Activated T-cell treated with anti-CD3 and anti-CD28 coated beads for 1 hour (primary cell): ENCODE results near the gene M1AP.

Experiments
- DNase-seq: peaks from one replicate; pipeline ENCODE4 v3.0.0-alpha.2; 2020; ENCODE audit warnings: low read depth

The M1AP gene

DNA sequence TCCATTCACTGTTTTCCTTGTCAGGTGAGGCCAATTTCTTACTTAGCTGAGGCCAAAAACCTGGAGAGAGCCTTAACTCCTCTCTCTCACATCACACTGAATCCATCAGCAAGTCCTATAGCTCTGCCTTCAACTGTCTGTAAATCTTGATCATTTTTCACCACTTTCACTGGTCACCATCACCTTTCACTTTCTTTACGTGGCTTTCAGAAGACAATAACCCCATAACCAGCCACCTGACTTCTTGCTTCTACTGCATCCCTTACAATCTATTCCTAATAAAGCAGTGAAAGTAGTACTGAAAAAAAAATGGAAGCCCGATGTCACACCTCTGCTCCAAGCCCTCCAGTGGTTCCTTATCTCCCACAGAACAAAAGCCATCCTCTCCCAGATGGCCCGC is 102.1 kb downstream of the M1AP start:
- no peak for DNase-seq

- DNase-seq, result no peak
Observed at GRCh38 chr2:74544634-74545033, 103.5 kb downstream of the M1AP start.

DNA sequence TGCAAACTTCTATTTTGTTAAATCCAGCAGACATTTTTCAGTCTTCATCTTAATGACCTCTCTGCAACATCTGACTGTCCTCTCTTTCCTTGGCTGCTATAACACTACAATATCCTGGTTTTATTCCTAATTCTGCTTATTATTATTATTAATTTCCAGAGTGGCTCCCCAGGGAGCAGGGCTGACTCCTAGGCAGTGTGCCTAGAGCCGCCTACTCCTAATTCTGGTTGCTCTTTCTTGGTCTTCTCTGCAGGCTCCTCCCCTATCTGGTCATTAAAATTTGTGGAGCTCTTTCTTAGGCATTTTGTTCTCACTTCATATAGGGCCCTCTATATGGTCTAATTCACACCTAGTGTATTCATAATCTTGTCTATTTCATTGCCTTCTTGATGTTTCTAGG is 105.2 kb downstream of the M1AP start:
- DNase-seq, result no peak

DNA sequence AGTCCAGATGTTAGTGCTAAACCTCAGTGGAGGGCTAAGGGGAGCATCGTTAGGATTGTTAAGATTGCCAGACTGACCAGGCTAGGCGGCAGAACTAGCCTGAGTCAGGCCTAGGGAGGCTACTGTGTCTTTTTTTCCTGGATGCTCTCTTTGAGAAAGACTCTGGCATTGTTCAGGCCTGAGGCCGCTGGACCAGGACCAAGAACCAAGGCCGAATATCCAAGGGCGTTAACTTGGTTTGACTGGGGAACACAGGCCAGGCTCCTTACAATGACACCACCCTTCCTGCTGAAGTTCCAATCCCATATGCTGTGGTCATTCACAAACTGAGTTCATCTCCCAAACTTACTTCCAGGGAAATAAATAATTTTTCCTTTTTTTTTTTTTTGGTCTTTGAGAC is 107.8 kb downstream of the M1AP start:
- DNase-seq, result no peak

DNA sequence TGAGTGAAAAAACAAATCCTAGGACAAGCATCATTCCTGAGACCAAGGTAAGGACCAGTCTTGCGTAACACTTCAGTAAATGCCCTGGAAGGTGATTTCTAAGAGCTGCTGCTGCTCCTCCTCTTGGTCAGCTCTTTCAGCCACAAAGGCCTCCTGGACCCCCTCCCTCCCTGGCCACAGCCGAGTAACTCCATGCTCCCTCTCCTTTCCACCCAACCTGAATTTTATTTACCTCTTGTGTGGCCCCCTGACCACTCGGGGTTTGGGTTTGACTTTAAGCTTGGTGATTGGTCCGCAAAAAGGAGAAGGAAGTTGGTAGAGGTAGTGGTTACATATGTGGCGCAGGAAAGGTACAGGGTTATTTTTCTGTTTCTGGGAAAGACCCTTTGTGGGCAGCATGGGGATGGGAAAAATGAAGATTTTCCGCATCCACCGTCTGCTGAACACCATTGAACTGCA is 109.2 kb downstream of the M1AP start:
- DNase-seq, result no peak

DNA sequence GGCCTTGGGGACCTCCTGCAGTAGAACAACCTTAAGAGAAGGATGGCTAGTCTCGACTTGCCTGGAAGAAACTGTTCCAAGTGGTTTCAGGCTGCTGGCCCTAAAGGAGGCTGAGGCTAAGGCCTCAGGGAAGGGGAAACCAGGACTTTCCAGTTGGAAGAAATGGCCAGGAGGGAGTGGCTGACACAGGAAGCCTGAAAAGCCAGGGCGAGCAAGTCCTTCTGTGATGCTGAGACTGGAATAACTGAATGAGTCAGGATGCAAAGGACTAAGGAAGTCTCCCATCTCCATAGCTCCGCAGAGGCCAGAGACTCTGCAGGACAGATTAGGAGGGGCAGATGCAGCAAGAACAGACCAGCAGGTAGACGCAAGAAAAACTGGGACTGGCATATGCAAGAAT is 111.0 kb downstream of the M1AP start:
- no peak for DNase-seq

GRCh38 chr2:74536166-74536950 is 111.8 kb downstream of the M1AP start:
- DNase-seq, result no peak

DNA sequence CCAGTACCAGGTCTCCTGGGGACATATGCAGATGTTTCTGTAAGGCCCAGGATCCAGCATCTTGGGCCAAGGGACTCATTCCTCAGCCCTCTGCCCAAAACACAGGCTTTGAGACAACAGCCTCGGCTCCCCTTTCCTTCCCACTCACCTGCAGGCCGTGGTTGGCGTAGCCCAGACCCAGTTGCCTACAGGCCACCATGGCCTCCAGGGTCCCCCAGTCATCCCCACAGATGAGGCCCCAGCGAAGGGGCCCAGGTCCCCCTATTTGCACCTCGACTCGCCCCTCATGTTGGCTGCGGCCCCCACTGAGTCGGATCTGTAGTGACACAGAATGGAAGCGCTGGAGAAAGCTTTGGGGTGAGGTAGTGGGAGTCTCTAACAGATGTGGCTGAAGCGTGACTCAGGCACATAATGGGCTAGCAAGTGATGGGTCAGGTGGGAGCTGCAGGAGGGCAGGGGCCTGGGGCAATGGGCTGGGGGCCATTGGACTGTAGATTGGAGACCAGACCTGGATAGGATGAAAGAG is 112.6 kb downstream of the M1AP start:
- DNase-seq, result no peak

- DNase-seq, result no peak
Observed at GRCh38 chr2:74534411-74534810, 113.7 kb downstream of the M1AP start.

GRCh38 chr2:74533464-74533863 is 114.7 kb downstream of the M1AP start:
- DNase-seq, result no peak

DNA sequence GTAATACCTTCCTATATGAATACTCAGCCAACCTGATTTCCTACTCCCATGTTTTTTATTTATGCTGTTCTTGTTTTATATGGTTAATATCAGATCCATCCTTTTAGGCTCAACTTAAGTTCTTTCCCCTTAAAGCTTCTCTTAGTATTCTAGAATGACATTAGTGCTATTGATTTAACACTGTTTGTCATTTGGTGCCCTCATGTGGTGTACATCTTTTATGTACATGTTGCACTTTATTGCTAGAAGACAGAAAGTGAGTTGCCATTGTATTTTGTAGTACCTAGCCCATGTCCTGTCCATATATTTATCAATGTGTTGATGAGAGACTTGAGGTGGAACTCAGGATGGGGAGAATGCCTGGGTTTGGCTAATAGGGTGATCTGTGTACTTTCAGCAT is 115.9 kb downstream of the M1AP start:
- no peak for DNase-seq

DNA sequence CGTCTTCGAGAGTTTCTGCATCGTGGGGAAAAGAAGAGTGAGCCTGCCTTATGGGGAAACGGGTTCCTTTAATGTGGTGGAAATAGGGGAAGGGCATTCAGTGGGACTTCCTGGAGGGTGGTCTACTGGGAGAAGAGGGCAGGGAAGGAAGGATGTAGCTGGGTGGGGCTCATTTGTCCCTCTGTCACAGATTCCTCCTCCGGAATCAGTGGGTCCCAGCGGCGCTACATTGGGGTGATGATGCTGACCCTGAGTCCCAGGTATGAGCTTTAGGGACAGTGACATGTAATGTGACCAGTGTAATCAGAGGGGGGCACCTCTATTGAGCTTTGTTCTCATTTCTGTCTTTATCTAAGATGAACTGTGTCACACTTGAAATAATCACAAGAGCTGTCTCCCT is 116.5 kb downstream of the M1AP start:
- DNase-seq, result no peak

DNA sequence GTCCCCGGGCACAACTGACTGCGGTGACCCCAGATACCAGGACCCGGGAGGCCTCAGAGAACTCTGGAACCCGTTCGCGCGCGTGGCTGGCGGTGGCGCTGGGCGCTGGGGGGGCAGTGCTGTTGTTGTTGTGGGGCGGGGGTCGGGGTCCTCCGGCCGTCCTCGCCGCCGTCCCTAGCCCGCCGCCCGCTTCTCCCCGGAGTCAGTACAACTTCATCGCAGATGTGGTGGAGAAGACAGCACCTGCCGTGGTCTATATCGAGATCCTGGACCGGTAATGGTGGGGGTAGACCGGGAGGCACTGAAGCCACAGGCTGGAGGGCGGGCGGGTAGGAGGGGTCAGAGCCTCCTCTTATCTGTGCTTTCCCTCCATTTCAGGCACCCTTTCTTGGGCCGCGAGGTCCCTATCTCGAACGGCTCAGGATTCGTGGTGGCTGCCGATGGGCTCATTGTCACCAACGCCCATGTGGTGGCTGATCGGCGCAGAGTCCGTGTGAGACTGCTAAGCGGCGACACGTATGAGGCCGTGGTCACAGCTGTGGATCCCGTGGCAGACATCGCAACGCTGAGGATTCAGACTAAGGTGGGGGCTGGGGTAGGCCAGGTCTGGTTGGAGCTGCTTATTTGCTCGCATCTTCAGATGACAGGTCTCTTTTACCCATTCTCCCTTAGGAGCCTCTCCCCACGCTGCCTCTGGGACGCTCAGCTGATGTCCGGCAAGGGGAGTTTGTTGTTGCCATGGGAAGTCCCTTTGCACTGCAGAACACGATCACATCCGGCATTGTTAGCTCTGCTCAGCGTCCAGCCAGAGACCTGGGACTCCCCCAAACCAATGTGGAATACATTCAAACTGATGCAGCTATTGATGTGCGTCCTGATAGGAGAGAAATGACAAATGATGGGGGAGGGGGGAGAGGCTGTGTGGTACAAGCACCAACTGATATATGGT is 117.6 kb downstream of the M1AP start:
- DNase-seq, result peak; percentile 30

DNA sequence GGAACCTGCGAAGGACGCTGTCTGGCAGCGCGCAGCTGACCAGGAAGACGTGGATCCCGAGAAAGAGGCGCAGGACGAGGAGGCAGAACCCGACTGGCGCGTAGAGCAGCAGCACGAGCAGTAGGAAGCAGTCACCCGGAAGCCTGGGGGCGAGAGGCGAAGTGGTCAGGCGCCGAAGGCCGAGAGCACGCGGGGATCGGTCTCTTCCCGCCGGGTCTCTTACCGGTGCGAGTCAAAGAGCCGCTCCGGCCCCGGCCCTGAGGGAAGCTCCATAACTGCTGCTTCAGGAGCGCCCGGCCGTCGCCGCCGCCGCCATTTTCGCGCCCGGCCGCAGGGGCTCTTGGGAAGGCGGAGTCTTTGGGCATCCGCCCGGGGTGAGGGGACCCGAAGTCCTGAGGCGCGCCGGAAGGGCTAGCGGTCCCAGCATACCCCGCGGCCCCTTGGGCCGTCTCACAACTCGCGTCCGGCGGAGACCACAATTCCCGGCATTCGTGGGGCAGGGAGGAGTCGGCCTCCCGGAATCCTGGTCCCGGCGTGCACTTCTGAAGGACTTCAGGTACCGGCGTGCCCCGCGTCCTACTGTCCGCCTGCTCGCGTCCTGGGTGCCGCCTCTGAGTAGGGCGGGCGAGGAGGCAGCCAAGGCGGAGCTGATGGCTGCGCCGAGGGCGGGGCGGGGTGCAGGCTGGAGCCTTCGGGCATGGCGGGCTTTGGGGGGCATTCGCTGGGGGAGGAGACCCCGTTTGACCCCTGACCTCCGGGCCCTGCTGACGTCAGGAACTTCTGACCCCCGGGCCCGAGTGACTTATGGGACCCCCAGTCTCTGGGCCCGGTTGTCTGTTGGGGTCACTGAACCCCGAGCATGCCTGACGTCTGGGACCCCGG is 118.5 kb downstream of the M1AP start, which contains the start of the genes AUP1 and HTRA2:
AUP1 (minus strand) TSS at position 350 of the 882 bp plus-strand sequence; CDS start at position 273, 77 bp downstream.
HTRA2 (plus strand) TSS at position 577 of the 882 bp plus-strand sequence; CDS start at position 651, 74 bp downstream.
- peak; percentile 76 for DNase-seq

GRCh38 chr2:74528600-74529356 is 119.4 kb downstream of the M1AP start:
- no peak for DNase-seq

DNA sequence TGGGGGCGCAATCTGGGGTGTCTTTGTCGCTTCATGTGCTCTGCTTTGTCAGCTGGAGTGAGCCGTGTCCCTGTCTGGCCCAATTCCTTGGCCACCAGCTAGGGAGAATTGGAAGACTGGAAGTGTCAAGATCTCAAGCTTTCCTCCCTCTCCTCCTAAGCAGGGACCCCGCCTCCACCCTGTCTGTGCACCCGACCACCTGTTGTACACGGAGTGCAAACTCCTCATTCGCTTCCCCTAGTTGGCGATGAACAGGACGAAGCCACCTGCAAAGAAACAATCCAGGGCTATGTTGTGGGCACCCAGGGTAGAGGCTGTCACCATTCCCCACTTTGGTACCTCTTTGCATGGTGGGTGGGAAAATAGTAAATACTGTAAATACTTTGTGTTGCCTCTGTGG is 120.4 kb downstream of the M1AP start:
- no peak for DNase-seq

DNA sequence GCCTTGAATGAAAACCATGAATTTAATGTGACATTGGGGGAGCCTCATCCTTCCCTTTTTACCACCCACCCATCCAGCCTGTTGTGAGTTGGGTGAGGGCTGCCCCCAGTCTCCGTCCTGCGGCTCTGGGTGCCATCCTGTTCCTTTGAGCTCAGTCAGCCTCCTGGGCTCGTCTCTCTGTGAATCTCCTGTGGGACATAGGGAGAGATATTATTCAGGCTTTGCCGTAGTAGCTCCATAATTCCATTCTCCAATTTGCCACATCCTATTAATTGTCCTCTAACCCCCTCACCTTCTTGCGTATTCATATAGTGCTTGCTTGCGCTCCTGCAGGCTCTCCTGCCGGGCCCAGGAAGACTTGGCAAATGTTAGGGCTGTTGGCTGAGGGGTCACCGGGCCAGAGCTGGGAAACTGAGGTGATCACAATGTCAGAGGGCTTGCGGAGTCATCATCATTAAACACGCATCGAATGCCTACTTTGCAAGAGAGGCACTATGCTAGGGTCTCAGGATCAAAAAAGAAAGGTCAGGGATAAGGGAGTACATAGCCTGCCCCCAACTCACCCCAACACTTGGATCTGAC is 121.4 kb downstream of the M1AP start:
- no peak for DNase-seq

DNA sequence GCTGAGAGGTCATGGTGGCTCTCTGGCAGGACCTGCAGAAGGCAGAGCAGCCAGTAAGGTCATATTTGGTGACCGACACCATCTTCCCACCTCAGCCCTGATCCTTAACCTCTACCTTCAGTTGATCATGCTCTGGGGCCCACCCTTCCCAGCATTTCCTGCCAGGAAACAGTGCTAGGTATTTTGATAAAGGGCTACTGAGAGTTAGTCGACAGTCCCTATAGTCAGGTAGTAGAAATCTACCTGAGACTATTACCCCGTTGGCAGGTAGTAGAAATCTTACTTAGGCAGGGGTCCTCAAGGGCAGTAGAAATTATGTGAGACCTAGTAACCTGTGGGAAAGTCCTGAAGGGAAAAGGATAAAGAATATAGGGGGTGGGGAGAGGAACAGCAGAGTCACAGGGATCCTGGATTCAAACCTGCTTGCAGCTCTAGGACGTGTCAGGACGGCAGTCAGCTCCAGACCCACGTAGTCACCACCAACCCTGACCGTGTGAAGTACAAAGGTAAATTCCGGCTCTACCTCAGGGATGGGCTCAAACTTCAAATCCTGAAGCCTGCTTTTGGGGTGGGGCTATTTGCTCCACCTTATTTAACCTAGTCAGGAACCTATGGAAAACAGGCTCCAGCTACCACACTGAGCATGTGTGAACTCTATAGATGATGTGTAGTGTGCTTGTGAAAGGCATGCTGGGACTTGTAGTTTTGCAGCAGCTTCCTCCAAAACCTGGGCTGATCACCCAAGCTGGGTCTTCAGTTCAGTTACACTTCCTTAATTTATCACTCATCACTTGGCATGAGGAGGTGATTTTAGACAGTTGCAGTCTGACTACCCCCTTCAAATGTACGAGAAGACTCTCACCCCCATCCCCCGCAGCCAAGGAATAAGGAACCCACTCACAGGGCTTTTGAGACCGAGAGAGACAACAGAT is 122.1 kb downstream of the M1AP start, which contains the start of gene DQX1:
DQX1 (minus strand) TSS at position 515 of the 932 bp plus-strand sequence; CDS start at position 13, 502 bp downstream.
- no peak for DNase-seq
